Osteoblast (primary cell): Measurements from ENCODE around the gene OR2V2. TPM values are rescaled to one million over a fixed set of nuclear protein-coding genes. Genes with fewer than 3 reads are reported as not detected.
"Not testable (repeated sequence)": the region's sequence is repeated elsewhere in the genome, so short reads cannot be mapped to it uniquely, and the experiment has no call there.

Source experiments
- DNase-seq: peaks from one replicate; pipeline ENCODE4 v3.0.0; 2011; ENCODE audit warnings: low spot score, mixed read lengths; ENCODE audit not compliant: insufficient read length; ENCODE audit errors: missing footprints
- H2AFZ ChIP-seq: 2 replicates; pipeline ENCODE4 v1.6.0; 2011; ENCODE audit warnings: mild to moderate bottlenecking, low read length
- H3K27ac ChIP-seq: 2 replicates; pipeline ENCODE4 v1.5.1; 2011; ENCODE audit warnings: mild to moderate bottlenecking, low read depth, low read length, moderate library complexity
- H3K27me3 ChIP-seq: 2 replicates; pipeline ENCODE4 v1.6.0; 2012; ENCODE audit warnings: mild to moderate bottlenecking, control low read depth, inconsistent platforms, low read length, moderate library complexity; ENCODE audit not compliant: insufficient read depth
- H3K36me3 ChIP-seq: 2 replicates; pipeline ENCODE4 v1.5.1; 2011; ENCODE audit warnings: mild to moderate bottlenecking, low read length, control low read depth, moderate library complexity; ENCODE audit not compliant: insufficient read depth
- H3K4me1 ChIP-seq: 2 replicates; pipeline ENCODE4 v1.5.1; 2011; ENCODE audit warnings: mild to moderate bottlenecking, low read length, control low read depth, moderate library complexity; ENCODE audit not compliant: insufficient read depth
- H3K4me2 ChIP-seq: 2 replicates; pipeline ENCODE4 v1.6.0; 2011; ENCODE audit warnings: mild to moderate bottlenecking, low read length; ENCODE audit not compliant: insufficient read depth
- H3K4me3 ChIP-seq: fragments of 200-600 bp; sonication (generic); 3 replicates; pipeline ENCODE4 v1.5.1; 2012; ENCODE audit warnings: mild to moderate bottlenecking, low read length, inconsistent platforms; ENCODE audit not compliant: insufficient read depth
- H3K79me2 ChIP-seq: 2 replicates; pipeline ENCODE4 v1.6.0; 2012; ENCODE audit warnings: mild to moderate bottlenecking, low read length, control low read depth, inconsistent platforms; ENCODE audit not compliant: insufficient read depth
- H3K9me3 ChIP-seq: 2 replicates; pipeline ENCODE4 v1.5.1; 2011; ENCODE audit warnings: low read depth, low read length, control low read depth
- H4K20me1 ChIP-seq: 2 replicates; pipeline ENCODE4 v1.6.0; 2012; ENCODE audit warnings: mild to moderate bottlenecking, low read length, control low read depth; ENCODE audit not compliant: insufficient read depth
- CTCF ChIP-seq: IDR thresholded peaks from 2 replicates; pipeline ENCODE4 v1.5.1; 2011; ENCODE audit warnings: mild to moderate bottlenecking, low read depth, low read length, moderate library complexity; ENCODE audit errors: extremely low read depth
- total RNA-seq: library from RNA; depleted of rRNA; stranded (reverse); fragments of >200 nt; gene quantifications from 2 replicates; pipeline ENCODE4 v1.2.3, GENCODE V29; 2012

OR2V2 gene
- total RNA-seq, 1 donor: not detected

- H3K36me3 ChIP-seq: no peaks in the 10 kb centered on the region
- H4K20me1 ChIP-seq: no peaks in the 10 kb centered on the region
- TF ChIP-seq CTCF: no peak
- H3K79me2 ChIP-seq: no peaks in the 10 kb centered on the region
- DNase-seq: no peak
- no peak overlapping the region for H3K27ac ChIP-seq
- peaks cover 29% of the 10 kb centered on the region for H3K27me3 ChIP-seq
- H3K4me2 ChIP-seq: no peak overlapping the region
- H3K4me3 ChIP-seq: no peak overlapping the region
- no peaks in the 10 kb centered on the region for H3K4me1 ChIP-seq
- H3K9me3 ChIP-seq: no peaks in the 10 kb centered on the region
- no peak overlapping the region for H2AFZ ChIP-seq
Observed at GRCh38 chr5:181111010-181111409, 36.4 kb upstream of the OR2V2 start.

DNA sequence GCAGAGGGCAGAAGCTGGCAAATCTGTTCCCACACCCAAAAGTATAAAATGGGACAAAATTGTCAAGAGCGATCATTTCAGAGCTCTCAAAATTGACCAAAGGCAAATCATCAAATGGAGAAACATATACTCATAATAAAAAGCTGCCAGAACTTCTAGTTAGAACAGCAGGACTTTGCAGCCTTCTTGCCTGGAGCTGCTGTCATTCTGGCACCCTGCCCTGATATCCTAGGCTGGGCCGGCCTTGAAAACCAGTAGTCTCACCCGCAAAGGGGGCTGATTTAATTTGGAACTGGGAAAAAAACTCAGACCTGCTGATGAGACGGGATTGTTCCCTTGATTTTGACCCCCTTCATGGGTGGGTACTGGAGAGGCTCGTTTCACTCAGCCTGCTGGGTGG is 34.9 kb upstream of the OR2V2 start:
- TF ChIP-seq CTCF: no peak
- H3K36me3 ChIP-seq: no peaks in the 10 kb centered on the region

GRCh38 chr5:181113572-181113971 is 33.8 kb upstream of the OR2V2 start:
- H3K9me3 ChIP-seq, H3K4me2 ChIP-seq, H4K20me1 ChIP-seq, DNase-seq, H3K79me2 ChIP-seq, H2AFZ ChIP-seq, H3K4me3 ChIP-seq, H3K4me1 ChIP-seq, H3K27ac ChIP-seq, H3K36me3 ChIP-seq: not testable (repeated sequence)
- peaks cover 29% of the 10 kb centered on the region for H3K27me3 ChIP-seq

More for the DNA sequence above, 34.9 kb upstream of the OR2V2 start:
- H3K79me2 ChIP-seq: no peaks in the 10 kb centered on the region
- no peaks in the 10 kb centered on the region for H3K9me3 ChIP-seq
- H3K4me1 ChIP-seq: no peaks in the 10 kb centered on the region
- no peak overlapping the region for H3K4me2 ChIP-seq
- no peak for DNase-seq
- peaks cover 32% of the 10 kb centered on the region for H3K27me3 ChIP-seq
- no peak overlapping the region for H3K4me3 ChIP-seq
- no peak overlapping the region for H3K27ac ChIP-seq
- no peak overlapping the region for H2AFZ ChIP-seq
- no peaks in the 10 kb centered on the region for H4K20me1 ChIP-seq

GRCh38 chr5:181114284-181114843 is 33.0 kb upstream of the OR2V2 start:
- H3K27ac ChIP-seq: no peak overlapping the region
- no peak for DNase-seq
- H3K4me2 ChIP-seq: peak overlapping the region; percentile 58
- no peaks in the 10 kb centered on the region for H3K36me3 ChIP-seq
- H3K4me1 ChIP-seq: no peaks in the 10 kb centered on the region
- peaks cover 29% of the 10 kb centered on the region for H3K27me3 ChIP-seq
- no peaks in the 10 kb centered on the region for H3K79me2 ChIP-seq
- no peaks in the 10 kb centered on the region for H4K20me1 ChIP-seq
- peak overlapping the region; percentile 48 for H2AFZ ChIP-seq
- TF ChIP-seq CTCF: no peak
- no peaks in the 10 kb centered on the region for H3K9me3 ChIP-seq
- peak overlapping the region; percentile 20 for H3K4me3 ChIP-seq
